WTC11 (cell line): ENCODE measurements around the gene GPR143. TPM values are rescaled to one million over a fixed set of nuclear protein-coding genes. Genes with fewer than 3 reads are reported as not detected.

Experiments used
- ATAC-seq: fragments of 200-7000 bp; cut with Tn5 transposase; 2 replicates; pipeline ENCODE4 v1.10.0; 2021; ENCODE audit warnings: mild to moderate bottlenecking, moderate library complexity
- CTCF ChIA-PET: fragments of 300-600 bp; sonication (Branson Sonifier 250); formaldehyde crosslinking; loops from one replicate; lab custom pipeline; 2021; ENCODE audit warnings: antibody characterized with exemption; lab: Charles Lee
- POLR2A ChIA-PET: fragments of 350-600 bp; sonication (Branson Sonifier 250); formaldehyde crosslinking; loops from one replicate; lab custom pipeline; 2021; ENCODE audit warnings: antibody characterized with exemption; lab: Charles Lee
- DNase-seq: peaks from one replicate; pipeline ENCODE4 v3.0.0; 2021; ENCODE audit warnings: low spot score
- H3K27ac Mint-ChIP-seq: 2 replicates; pipeline ENCODE4 v1.8.0; 2021; ENCODE audit warnings: mixed read lengths
- H3K27me3 Mint-ChIP-seq: 2 replicates; pipeline ENCODE4 v1.8.0; 2021; ENCODE audit warnings: low read depth, mild to moderate bottlenecking, moderate library complexity, mixed read lengths
- H3K36me3 Mint-ChIP-seq: 2 replicates; pipeline ENCODE4 v1.8.0; 2021; ENCODE audit warnings: mixed read lengths
- H3K4me1 Mint-ChIP-seq: 2 replicates; pipeline ENCODE4 v1.8.0; 2022; ENCODE audit warnings: mixed read lengths
- H3K4me3 Mint-ChIP-seq: 2 replicates; pipeline ENCODE4 v1.8.0; 2021; ENCODE audit warnings: mild to moderate bottlenecking, moderate library complexity, mixed read lengths
- H3K9me3 Mint-ChIP-seq: 2 replicates; pipeline ENCODE4 v1.8.0; 2021; ENCODE audit warnings: mixed read lengths
- AFF4 ChIP-seq: sonication (generic); formaldehyde crosslinking; IDR thresholded peaks from 2 replicates; pipeline ENCODE4 v1.8.1; 2023; ENCODE audit warnings: mild to moderate bottlenecking, missing genetic modification reagents, borderline replicate concordance
- E2F4 ChIP-seq: sonication (generic); formaldehyde crosslinking; IDR thresholded peaks from 2 replicates; pipeline ENCODE4 v1.8.1; 2022; ENCODE audit warnings: low read depth, mild to moderate bottlenecking, moderate library complexity, missing genetic modification reagents, borderline replicate concordance
- GABPB1 ChIP-seq: sonication (generic); formaldehyde crosslinking; IDR thresholded peaks from 2 replicates; pipeline ENCODE4 v1.8.1; 2023; ENCODE audit warnings: mild to moderate bottlenecking, missing genetic modification reagents
- IRF2 ChIP-seq: sonication (generic); formaldehyde crosslinking; IDR thresholded peaks from 2 replicates; pipeline ENCODE4 v1.8.0; 2022; ENCODE audit warnings: low read depth, missing genetic modification reagents, borderline replicate concordance
- JUN ChIP-seq: sonication (generic); formaldehyde crosslinking; IDR thresholded peaks from 2 replicates; pipeline ENCODE4 v1.8.0; 2023; ENCODE audit warnings: mild to moderate bottlenecking, missing genetic modification reagents
- KAT7 ChIP-seq: sonication (generic); formaldehyde crosslinking; IDR thresholded peaks from 2 replicates; pipeline ENCODE4 v1.8.1; 2023; ENCODE audit warnings: missing genetic modification reagents, mild to moderate bottlenecking, borderline replicate concordance
- NFATC4 ChIP-seq: fragments of 250-450 bp; sonication (Bioruptor Pico); IDR thresholded peaks from 2 replicates; pipeline ENCODE4 v1.9.0; 2021; ENCODE audit warnings: mild to moderate bottlenecking
- NFE2L1 ChIP-seq: sonication (generic); formaldehyde crosslinking; IDR thresholded peaks from 2 replicates; pipeline ENCODE4 v1.8.1; 2023; ENCODE audit warnings: missing genetic modification reagents
- NFYB ChIP-seq: sonication (generic); formaldehyde crosslinking; conservative IDR thresholded peaks from 2 replicates; pipeline ENCODE4 v1.8.0; 2022; ENCODE audit warnings: low read depth, missing genetic modification reagents
- NR1H2 ChIP-seq: sonication (generic); formaldehyde crosslinking; IDR thresholded peaks from 2 replicates; pipeline ENCODE4 v1.9.0; 2021; ENCODE audit warnings: mild to moderate bottlenecking, moderate library complexity, missing genetic modification reagents
- TP53 ChIP-seq: sonication (generic); formaldehyde crosslinking; IDR thresholded peaks from 2 replicates; pipeline ENCODE4 v1.8.1; 2023; ENCODE audit warnings: mild to moderate bottlenecking, missing genetic modification reagents
- ZNF671 ChIP-seq: fragments of 250-450 bp; sonication (Bioruptor Pico); IDR thresholded peaks from 2 replicates; pipeline ENCODE4 v1.8.0; 2021; ENCODE audit warnings: mild to moderate bottlenecking
- total RNA-seq: library from RNA; stranded (reverse); gene quantifications from 3 replicates; pipeline ENCODE4 v1.2.3, GENCODE V29; 2021
- TF ChIP-seq, protein P1 (sequence below): sonication (generic); formaldehyde crosslinking; IDR thresholded peaks from 2 replicates; pipeline ENCODE4 v1.8.1; 2022; ENCODE audit warnings: low read depth, missing genetic modification reagents, borderline replicate concordance
- TF ChIP-seq, protein P2 (sequence below): fragments of 250-450 bp; sonication (Bioruptor Pico); IDR thresholded peaks from 2 replicates; pipeline ENCODE4 v1.8.0; 2021; ENCODE audit warnings: mild to moderate bottlenecking
- TF ChIP-seq, protein P3 (sequence below): sonication (generic); formaldehyde crosslinking; IDR thresholded peaks from 2 replicates; pipeline ENCODE4 v1.8.1; 2022; ENCODE audit warnings: mild to moderate bottlenecking, missing genetic modification reagents, moderate library complexity, borderline replicate concordance
- TF ChIP-seq, protein P4 (sequence below): fragments of 250-450 bp; sonication (Bioruptor Pico); IDR thresholded peaks from 2 replicates; pipeline ENCODE4 v1.9.0; 2021; ENCODE audit warnings: moderate library complexity, mild to moderate bottlenecking, inconsistent platforms, borderline replicate concordance
- TF ChIP-seq, protein P5 (sequence below): fragments of 250-450 bp; sonication (Bioruptor Pico); IDR thresholded peaks from 2 replicates; pipeline ENCODE4 v1.9.0; 2021; ENCODE audit warnings: mild to moderate bottlenecking

Gene GPR143
- total RNA-seq, 1 experiment from 2014 or later, result 18.3 TPM

- H3K27me3 Mint-ChIP-seq, result peaks cover 3% of the 10 kb centered on the region; the same call in 1 of the 2 replicates
- no peak overlapping the region for H3K27ac Mint-ChIP-seq
- H3K36me3 Mint-ChIP-seq, result peaks cover 37% of the 10 kb centered on the region
- peaks cover 17% of the 10 kb centered on the region for H3K9me3 Mint-ChIP-seq
- H3K4me3 Mint-ChIP-seq, result no peak overlapping the region
- no peak for DNase-seq
- ATAC-seq, result no peak
- ChIA-PET CTCF (no interaction called here), POLR2A (no interaction called here)
- TF ChIP-seq, protein P1, sequence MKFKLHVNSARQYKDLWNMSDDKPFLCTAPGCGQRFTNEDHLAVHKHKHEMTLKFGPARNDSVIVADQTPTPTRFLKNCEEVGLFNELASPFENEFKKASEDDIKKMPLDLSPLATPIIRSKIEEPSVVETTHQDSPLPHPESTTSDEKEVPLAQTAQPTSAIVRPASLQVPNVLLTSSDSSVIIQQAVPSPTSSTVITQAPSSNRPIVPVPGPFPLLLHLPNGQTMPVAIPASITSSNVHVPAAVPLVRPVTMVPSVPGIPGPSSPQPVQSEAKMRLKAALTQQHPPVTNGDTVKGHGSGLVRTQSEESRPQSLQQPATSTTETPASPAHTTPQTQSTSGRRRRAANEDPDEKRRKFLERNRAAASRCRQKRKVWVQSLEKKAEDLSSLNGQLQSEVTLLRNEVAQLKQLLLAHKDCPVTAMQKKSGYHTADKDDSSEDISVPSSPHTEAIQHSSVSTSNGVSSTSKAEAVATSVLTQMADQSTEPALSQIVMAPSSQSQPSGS (CRISPR knock-in tag), result no peak
- TF ChIP-seq E2F4 (no peak), NFATC4 (CRISPR knock-in tag) (no peak)
- H3K4me1 Mint-ChIP-seq, result no peaks in the 10 kb centered on the region
These were observed 34.9 kb downstream of the GPR143 start for GRCh38 chrX:9730752-9731151.

GRCh38 chrX:9730078-9730477 lies 35.6 kb downstream of the GPR143 start:
- Mint-ChIP-seq H3K9me3 (peaks cover 17% of the 10 kb centered on the region), H3K4me3 (no peak overlapping the region), H3K36me3 (peaks cover 43% of the 10 kb centered on the region), H3K27ac (no peak overlapping the region), H3K27me3 (peaks cover 3% of the 10 kb centered on the region; the same call in 1 of the 2 replicates), H3K4me1 (no peaks in the 10 kb centered on the region)
- DNase-seq (no peak), ATAC-seq (no peak)
- no peak for TF ChIP-seq NFE2L1
- TF ChIP-seq, protein P2, sequence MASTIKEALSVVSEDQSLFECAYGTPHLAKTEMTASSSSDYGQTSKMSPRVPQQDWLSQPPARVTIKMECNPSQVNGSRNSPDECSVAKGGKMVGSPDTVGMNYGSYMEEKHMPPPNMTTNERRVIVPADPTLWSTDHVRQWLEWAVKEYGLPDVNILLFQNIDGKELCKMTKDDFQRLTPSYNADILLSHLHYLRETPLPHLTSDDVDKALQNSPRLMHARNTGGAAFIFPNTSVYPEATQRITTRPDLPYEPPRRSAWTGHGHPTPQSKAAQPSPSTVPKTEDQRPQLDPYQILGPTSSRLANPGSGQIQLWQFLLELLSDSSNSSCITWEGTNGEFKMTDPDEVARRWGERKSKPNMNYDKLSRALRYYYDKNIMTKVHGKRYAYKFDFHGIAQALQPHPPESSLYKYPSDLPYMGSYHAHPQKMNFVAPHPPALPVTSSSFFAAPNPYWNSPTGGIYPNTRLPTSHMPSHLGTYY (CRISPR knock-in tag), result no peak
- TF ChIP-seq, protein P3, sequence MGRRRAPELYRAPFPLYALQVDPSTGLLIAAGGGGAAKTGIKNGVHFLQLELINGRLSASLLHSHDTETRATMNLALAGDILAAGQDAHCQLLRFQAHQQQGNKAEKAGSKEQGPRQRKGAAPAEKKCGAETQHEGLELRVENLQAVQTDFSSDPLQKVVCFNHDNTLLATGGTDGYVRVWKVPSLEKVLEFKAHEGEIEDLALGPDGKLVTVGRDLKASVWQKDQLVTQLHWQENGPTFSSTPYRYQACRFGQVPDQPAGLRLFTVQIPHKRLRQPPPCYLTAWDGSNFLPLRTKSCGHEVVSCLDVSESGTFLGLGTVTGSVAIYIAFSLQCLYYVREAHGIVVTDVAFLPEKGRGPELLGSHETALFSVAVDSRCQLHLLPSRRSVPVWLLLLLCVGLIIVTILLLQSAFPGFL (CRISPR knock-in tag), result no peak
- no peak for TF ChIP-seq GABPB1 (CRISPR knock-in tag)
- no peak for TF ChIP-seq JUN (CRISPR knock-in tag)
- TF ChIP-seq, protein P4, sequence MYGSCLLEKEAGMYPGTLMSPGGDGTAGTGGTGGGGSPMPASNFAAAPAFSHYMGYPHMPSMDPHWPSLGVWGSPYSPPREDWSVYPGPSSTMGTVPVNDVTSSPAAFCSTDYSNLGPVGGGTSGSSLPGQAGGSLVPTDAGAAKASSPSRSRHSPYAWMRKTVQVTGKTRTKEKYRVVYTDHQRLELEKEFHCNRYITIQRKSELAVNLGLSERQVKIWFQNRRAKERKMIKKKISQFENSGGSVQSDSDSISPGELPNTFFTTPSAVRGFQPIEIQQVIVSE (CRISPR knock-in tag), result no peak
- TF ChIP-seq ZNF671 (CRISPR knock-in tag), result no peak
- TF ChIP-seq NR1H2 (CRISPR knock-in tag), result no peak
- no peak for TF ChIP-seq IRF2 (CRISPR knock-in tag)
- TF ChIP-seq, protein P5, sequence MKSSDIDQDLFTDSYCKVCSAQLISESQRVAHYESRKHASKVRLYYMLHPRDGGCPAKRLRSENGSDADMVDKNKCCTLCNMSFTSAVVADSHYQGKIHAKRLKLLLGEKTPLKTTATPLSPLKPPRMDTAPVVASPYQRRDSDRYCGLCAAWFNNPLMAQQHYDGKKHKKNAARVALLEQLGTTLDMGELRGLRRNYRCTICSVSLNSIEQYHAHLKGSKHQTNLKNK (CRISPR knock-in tag), result no peak
- TF ChIP-seq TP53, result no peak
- TF ChIP-seq NFYB, result no peak
- no peak for TF ChIP-seq AFF4
- no peak for TF ChIP-seq KAT7 (CRISPR knock-in tag)
- ChIA-PET CTCF (no interaction called here), POLR2A (no interaction called here)
